HG02981 (cell line): ENCODE data around the gene TIRAP.

Source experiments
- ATAC-seq: cut with Tn5 transposase; IDR thresholded peaks from one replicate; pipeline ENCODE4 v1.9.1; 2021; ENCODE audit warnings: mild to moderate bottlenecking, moderate library complexity; ENCODE audit not compliant: unreplicated experiment

TIRAP gene

DNA sequence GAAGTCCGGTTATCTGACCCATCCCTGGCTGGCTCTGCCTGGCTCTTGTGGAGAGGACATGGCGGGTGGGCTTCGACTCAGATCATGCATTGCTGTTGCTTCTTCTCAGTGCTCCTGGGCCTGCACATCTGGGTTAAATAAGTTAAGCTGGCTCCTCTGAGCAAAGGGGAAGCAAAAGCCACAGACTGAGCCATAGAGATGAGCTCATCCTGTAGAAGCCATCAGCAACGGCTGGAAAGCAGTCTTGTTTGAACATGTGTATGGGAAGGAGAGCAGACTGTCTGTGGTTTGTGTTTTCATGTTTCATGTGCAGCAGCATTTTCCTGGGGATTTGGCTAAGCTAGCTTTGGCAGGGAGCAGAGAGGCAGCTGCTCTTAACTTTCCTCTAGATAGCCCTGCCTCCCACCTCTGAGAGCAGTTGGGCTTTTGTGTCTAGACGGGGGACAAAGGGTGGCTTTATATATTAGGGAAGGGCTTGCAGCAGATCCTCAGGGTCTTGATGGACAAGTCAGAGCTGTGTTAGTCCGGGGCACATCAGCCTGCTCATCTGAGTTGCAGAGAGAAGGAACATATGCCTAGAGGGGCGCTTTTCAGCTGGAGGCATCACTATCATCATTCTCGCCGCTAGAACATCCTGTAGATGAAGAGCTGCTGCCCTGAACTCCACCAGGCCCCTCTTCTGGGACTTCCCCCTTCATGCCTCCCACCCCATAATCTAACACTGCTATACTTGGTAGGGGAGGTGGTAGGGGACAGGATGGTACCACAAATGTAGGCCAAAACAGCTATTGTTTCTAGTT, 35.9 kb downstream of the TIRAP start:
- ATAC-seq: peak; percentile 86

DNA sequence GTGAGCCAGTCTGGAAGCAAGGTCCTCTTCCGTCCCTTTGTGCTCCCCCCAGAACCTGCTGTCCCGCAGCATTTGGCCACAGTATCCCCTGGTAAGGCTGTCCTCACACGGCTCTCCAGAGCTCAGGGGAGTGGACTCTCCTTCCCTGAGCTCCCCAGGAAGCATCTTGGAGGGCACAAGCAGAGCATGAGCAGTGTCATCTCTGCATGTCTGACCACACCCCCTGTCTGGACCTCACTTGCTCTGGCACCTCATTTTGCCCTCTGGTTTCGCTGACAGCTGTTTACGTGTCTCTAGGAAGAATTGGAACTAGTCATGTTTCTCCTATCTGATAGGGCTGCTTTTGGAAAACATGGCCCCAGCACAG, 36.5 kb downstream of the TIRAP start:
- ATAC-seq: no peak

DNA sequence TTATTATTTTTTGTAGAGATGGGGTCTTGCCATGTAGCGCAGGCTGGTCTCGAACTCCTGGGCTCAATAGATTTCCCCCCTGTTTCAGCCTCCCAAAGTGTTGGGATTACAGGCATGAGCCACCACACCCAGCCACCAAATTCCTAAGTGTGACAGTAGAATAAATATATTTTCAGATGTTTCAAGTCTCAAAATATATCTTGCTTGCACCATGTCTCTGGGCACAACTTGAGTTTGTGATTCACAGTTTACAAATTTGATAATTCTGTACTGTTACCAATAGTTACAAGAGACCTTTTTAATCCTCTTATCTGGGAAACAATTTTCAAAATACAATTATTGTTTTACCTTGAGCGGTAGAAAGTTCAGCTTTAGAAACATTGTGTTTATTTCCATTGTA, 40.1 kb downstream of the TIRAP start:
- no peak for ATAC-seq

DNA sequence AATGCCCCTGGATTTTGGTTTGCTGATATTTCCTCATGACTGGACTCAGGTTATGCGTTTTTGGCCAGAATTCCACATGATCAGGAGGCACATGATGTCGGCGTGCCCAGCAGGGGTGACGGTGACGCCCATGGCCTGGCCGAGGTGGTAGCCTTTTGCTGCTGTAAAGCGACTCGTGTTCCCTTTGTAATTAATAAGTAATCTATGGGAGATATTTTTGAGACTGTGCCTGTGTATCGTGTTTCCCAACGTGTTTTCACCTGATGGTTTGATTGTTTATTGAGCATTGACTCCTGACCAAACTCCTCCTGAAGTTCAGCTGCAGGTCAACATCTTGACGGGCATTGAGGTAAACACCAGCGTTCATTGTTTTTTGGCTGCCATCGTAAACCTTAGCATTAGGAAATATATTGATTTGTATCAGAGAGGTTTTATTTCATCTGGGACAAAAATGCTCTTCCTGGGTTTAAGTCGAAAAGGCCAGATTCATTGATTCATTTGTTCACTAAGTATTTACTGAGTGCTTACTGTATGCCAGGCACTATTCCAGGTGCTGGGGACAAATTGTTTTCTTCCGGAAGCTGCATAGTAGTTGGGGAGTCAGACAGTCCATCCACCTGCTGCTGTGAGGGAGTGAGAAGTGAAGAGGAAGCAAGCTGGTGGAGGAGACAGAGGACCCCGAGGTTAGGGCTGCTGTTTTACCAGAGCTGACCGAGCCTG, 44.5 kb downstream of the TIRAP start:
- ATAC-seq: no peak

- no peak for ATAC-seq
Observed at GRCh38 chr11:126328001-126328390, 45.1 kb downstream of the TIRAP start.

DNA sequence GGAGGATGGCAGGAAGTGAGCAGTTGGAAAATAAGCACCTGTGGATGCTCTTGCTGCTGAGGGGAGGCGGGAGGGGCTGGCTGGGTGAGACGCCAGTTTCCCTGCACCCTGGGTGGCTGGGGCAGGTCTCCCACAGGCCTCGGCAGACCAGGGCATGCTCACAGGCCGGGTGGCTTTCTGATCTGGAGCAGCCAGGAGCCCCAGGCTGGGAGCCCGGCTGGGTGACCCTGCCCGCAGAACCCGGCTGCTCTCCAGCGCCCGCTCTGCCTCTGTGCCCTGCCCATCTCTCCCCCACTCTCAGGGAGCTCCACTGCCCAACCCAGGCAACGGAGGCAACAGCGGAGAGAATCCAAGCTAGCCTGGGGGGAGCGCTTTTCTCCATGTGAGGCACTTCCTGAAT, 45.6 kb downstream of the TIRAP start:
- ATAC-seq: no peak

DNA sequence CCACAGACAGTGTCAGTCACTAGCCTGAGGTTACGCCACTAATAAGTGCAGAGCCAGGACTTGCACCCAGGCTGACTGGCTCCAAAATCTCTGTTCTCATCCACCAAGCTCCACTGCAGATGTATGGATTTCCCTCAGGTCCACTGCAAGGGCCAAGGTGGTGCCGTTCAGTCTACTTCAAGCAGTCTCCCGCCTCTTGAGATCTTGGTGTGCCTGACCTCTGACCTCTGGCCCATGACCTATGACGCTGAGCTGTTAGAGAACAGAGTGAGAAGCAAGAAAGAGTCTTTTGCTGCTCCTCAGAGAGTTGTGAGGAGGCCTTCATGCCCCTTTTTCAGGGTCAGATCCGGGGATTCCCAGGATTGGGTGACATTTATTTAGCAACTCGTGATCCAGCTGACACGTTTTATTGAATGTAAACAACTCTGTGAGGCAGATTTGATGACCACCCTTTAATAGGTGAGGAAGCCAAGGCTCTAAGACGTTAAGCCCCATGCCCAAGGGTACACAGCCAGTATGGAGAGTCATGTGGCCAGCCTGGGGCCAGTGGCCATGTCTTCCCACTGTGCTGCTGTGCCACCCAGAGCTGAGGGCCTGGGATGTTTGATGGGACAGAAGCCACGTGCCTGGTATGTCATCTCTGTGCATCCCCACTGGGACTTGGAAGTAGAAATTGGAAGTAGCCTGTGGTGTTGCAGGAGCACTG, 46.2 kb downstream of the TIRAP start:
- ATAC-seq: no peak

DNA sequence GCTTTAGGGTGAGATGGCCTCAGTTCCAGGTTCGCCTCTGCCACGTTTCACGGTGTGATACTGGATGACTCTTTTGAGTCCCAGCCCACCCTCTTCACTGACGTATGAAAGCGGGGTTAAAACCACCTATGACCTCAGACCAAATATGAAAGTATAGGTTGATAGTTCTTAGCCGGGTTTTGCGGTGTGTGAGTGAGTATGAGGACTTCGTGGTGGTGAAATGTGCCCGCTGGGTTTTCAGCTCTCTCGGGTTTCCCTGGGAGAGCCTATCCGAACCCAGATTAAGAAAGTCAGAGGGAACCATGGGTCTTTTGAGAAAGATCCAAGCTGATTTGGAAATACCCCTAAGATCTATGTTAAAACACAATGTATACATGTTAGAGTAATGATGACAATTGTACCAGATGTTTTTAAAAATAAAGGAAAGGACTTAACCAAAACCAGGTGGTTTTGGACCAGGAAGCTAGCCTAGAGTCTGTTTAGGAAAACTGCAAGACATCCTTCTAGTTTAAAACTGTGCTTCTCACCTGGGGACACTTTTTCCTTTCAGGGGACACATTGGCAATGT, 46.8 kb downstream of the TIRAP start:
- ATAC-seq: no peak

DNA sequence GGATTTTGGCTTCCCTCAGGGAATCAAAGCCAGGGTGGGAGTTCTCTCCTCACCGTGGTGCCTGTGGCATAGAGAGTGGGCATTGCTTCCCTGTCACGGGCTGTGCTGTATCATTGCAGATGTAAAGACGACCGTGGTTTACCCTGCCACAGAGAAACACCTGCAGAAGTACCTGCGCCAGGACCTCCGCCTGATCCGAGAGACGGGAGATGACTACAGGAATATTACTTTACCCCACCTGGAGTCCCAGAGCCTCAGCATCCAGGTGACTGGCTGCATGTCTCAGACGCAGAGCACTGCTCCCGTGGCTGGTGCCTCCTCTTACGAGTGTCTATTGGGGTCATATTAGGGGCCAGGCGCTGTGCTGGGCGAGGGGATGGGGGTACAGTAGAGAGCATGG, 48.4 kb downstream of the TIRAP start:
- ATAC-seq: no peak

DNA sequence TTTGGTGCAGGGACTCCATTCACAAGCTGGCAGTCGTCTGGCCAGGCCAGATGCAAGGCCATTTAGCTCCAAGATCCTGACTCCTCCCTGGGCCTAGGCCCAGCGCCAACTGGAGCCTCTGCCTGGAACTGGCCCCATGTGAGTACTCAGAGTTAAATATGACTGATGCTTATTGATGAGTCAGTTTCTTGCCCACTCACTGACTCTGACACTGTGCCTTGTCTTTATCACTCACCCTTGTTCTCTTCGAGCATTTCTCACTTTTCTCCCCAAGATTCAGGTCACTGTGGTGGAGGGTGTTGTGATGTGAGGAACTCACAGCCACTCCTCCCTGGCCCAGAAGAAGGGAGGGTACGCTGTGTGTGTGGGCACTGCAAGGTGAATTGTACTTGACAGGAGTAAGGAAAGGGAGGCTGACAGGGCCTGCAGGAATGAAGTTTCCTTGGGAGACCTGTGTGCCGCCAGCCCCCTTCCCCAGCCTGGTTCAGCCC, 49.4 kb downstream of the TIRAP start:
- no peak for ATAC-seq

DNA sequence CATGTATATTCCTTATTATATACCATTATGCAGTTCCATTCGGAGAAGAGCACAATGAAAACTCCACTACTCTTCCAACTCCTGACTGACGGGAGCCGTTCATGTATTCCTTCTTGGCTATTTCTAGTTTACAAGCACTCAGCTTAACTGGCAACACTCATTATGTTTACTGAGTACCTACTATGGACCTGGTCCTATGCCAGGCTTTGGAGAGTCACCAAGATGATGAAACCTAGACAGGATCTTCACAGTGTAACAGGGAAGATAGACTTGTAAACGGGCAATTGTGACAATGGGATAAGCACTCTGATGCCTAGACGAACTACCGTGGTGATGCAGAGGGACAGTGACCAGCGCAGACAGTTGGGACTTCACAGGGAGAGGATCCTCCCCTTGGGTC, 50.2 kb downstream of the TIRAP start:
- ATAC-seq: no peak

- ATAC-seq: no peak
Observed at GRCh38 chr11:126334659-126335462, 52.0 kb downstream of the TIRAP start.

DNA sequence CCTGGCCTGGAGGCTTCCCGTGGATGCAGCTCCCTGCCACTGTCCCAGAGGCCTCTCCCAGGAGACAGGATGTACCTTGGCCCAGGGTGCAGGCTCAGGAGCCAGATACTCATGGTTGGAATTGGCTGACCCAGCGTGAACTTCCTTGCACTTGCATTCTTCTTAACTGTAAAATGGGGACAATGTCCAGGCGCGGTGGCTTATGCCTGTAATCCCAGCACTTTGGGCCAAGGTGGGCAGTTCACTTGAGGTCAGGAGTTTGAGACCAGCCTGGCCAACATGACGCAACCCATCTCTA, 52.5 kb downstream of the TIRAP start:
- no peak for ATAC-seq

DNA sequence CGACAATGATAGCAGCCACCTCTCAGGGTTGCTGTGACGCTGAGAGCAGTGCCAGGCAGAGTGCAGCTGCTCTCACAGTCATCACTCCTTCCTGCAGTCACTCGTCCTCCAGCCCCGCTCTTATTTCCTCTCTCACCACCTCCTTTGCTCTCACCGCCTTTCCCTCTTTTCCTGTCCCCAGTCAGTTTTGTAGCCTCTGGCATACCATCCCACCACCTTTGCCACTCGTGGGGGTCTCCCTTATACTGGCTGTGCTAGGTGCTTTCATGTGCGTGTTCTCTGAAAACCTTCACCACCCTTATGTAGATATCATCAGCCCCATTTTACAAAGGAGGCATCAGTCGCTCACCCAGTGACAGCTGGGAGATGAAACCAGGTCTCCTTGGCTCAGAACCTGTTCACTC, 53.2 kb downstream of the TIRAP start:
- no peak for ATAC-seq

DNA sequence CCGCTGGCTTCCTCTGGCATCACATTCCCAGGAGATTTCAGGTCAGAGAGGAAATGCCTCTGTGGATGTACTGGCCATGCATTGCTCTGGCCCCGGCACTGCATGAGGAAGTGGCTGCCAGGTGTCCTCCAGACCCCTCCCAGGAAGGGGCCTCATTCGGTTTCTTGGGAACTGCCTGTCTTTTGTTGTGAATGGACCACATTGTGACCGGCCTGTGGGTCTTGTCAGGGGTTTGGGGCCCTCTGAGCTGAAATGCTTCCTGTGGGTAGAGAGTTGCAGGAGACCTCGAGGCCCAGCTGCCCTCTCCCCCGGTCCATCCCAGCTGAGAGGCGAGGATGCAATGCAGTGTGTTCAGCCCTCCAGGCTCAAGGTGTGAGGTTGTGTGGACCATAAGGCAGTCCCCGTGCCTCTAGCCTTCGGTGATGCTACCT, 53.8 kb downstream of the TIRAP start:
- no peak for ATAC-seq

DNA sequence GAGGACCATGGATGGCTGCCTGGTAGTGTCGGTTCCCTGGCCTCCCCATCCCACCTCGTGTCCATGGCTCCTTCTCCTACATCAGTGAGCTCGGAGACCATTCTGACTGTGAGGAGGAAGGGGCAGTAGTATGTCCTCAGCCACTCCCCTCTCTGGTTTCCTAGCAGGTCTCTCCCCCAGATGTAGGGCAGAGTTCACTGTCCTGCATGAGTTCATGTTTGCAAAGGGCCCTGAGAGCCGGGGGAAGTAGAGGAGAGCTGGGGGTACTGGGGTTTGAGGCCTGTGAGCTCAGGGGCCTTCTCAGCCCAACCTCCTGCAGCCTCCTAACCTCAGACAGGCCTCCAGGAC, 54.2 kb downstream of the TIRAP start:
- no peak for ATAC-seq

GRCh38 chr11:126337474-126338241, 54.8 kb downstream of the TIRAP start:
- ATAC-seq: no peak

- no peak for ATAC-seq
Observed at GRCh38 chr11:126338346-126339055, 55.6 kb downstream of the TIRAP start.

DNA sequence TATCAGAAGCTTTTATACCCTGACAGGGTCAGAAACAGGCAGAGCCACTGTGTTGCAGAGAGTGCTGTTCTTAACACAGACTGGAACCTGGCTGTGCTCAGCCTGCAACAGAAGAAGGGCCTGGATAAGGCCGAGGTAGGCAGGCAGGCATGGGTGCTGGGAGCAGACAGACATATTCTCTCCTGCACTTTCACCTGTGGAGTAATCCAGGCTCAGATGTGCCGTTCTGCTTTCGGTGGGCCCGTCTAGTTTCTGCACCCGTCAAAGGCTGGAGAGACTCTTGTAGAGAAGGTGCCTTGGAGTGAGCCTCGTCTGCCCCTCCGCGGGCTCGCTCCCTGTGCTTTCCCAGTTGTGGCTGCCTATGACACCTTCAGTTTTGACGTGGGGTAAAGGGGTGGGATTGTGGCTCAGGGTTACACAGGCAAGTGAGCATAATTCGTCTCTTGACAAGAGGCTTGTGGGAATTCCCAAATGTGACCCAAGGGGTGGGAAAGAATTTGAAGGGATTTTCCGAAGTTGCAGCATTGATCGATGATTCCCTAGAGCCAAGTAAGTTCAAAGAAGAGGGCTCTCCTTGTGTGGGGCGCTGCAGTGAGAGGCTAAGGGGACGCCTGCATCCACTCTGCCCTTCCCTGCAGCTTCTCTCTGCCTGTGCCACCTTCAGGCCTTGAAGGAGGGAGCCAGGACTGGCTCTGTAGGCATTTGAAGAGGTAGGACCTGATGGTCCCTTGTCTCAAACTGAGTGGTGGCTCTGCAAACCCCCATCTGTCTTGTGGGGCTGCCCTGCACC, 56.4 kb downstream of the TIRAP start:
- ATAC-seq: no peak
